Measurements from ENCODE around the gene SCUBE3.

DNA sequence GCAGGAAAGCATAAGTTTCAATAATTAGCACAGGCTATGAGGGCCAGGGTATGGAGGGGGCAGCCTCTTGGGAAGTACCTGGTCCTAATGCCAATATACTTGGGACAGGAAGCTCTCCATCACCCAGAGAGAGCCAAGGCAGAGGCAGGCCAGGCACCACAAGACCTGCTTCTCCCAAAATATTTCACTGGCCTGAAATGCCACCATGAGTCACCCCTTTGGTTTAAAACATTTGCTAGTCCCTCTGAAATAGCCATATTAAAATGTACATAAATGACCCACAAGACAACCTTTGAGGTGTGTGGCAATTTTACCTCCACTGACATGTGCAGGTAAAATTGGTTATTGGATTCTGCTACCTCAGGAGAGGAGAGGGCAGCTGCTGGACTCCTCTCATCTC is 23.4 kb upstream of the SCUBE3 start:
- TF ChIP-seq, protein P1, sequence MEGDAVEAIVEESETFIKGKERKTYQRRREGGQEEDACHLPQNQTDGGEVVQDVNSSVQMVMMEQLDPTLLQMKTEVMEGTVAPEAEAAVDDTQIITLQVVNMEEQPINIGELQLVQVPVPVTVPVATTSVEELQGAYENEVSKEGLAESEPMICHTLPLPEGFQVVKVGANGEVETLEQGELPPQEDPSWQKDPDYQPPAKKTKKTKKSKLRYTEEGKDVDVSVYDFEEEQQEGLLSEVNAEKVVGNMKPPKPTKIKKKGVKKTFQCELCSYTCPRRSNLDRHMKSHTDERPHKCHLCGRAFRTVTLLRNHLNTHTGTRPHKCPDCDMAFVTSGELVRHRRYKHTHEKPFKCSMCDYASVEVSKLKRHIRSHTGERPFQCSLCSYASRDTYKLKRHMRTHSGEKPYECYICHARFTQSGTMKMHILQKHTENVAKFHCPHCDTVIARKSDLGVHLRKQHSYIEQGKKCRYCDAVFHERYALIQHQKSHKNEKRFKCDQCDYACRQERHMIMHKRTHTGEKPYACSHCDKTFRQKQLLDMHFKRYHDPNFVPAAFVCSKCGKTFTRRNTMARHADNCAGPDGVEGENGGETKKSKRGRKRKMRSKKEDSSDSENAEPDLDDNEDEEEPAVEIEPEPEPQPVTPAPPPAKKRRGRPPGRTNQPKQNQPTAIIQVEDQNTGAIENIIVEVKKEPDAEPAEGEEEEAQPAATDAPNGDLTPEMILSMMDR (IDR thresholded peaks at IDR 0.05), result no peak
- TF ChIP-seq POLR2A (IDR thresholded peaks at IDR 0.05), result no peak
